A549 (cell line): ENCODE results near the gene SMIM33.

Experiments
- POLR2A ChIP-seq: IDR thresholded peaks from 2 replicates; pipeline ENCODE4 v1.6.1; 2012; ENCODE audit warnings: mild to moderate bottlenecking, low read length
- REST ChIP-seq: fragments of 200-600 bp; sonication (generic); IDR thresholded peaks from 2 replicates; pipeline ENCODE4 v1.6.1; 2016; ENCODE audit warnings: antibody characterized with exemption, mild to moderate bottlenecking, moderate library complexity
- SMC3 ChIP-seq: fragments of >200 bp; sonication (Bioruptor Twin); formaldehyde crosslinking; IDR thresholded peaks from 3 replicates; pipeline ENCODE4 v1.6.1; 2018; ENCODE audit warnings: inconsistent platforms

GRCh38 chr5:139494832-139495231 lies 24.0 kb downstream of the SMIM33 start:
- TF ChIP-seq SMC3 (no peak), POLR2A (no peak), REST (no peak)
